KMS-11 (cell line): ENCODE results near the gene PTPRK.

Experiments
- H2AFZ ChIP-seq: fragments of 200-600 bp; sonication (generic); 2 replicates; pipeline ENCODE4 v1.6.1; 2016; ENCODE audit warnings: antibody characterized with exemption, mixed run types, low read depth
- H3K27ac ChIP-seq: fragments of 200-600 bp; sonication (generic); 2 replicates; pipeline ENCODE4 v1.6.1; 2016; ENCODE audit warnings: mild to moderate bottlenecking, mixed run types
- H3K27me3 ChIP-seq: fragments of 200-600 bp; sonication (generic); 2 replicates; pipeline ENCODE4 v1.6.1; 2017; ENCODE audit warnings: mild to moderate bottlenecking, low read depth, mixed run types, moderate library complexity; ENCODE audit not compliant: insufficient read depth
- H3K36me3 ChIP-seq: fragments of 200-600 bp; sonication (generic); 2 replicates; pipeline ENCODE4 v1.6.1; 2017; ENCODE audit warnings: mild to moderate bottlenecking, mixed run types; ENCODE audit not compliant: insufficient read depth
- H3K4me1 ChIP-seq: fragments of 200-600 bp; sonication (generic); 2 replicates; pipeline ENCODE4 v1.6.1; 2016; ENCODE audit warnings: mild to moderate bottlenecking, low read depth, mixed run types; ENCODE audit not compliant: poor library complexity, severe bottlenecking
- H3K4me2 ChIP-seq: fragments of 200-600 bp; sonication (generic); 2 replicates; pipeline ENCODE4 v1.7.0; 2016; ENCODE audit warnings: mild to moderate bottlenecking, mixed run types
- H3K4me3 ChIP-seq: fragments of 200-600 bp; sonication (generic); IDR thresholded peaks from 2 replicates; pipeline ENCODE4 v1.6.1; 2017; ENCODE audit warnings: low read depth, low read length, mixed read lengths; ENCODE audit not compliant: insufficient read depth
- H3K79me2 ChIP-seq: fragments of 200-600 bp; sonication (generic); 2 replicates; pipeline ENCODE4 v1.6.1; 2016; ENCODE audit warnings: low read depth, mixed run types; ENCODE audit not compliant: insufficient read depth
- H3K9ac ChIP-seq: fragments of 200-600 bp; sonication (generic); 2 replicates; pipeline ENCODE4 v1.6.1; 2016; ENCODE audit warnings: mild to moderate bottlenecking, mixed run types
- H4K20me1 ChIP-seq: fragments of 200-600 bp; sonication (generic); 2 replicates; pipeline ENCODE4 v1.6.1; 2016; ENCODE audit warnings: mild to moderate bottlenecking, mixed run types; ENCODE audit not compliant: insufficient read depth
- TF ChIP-seq, protein P1 (sequence below): fragments of 200-600 bp; sonication (generic); conservative IDR thresholded peaks from 2 replicates; pipeline ENCODE4 v1.6.1; 2017; ENCODE audit warnings: low read depth, mild to moderate bottlenecking, antibody characterized with exemption, low read length, moderate library complexity, mixed read lengths

The PTPRK gene

DNA sequence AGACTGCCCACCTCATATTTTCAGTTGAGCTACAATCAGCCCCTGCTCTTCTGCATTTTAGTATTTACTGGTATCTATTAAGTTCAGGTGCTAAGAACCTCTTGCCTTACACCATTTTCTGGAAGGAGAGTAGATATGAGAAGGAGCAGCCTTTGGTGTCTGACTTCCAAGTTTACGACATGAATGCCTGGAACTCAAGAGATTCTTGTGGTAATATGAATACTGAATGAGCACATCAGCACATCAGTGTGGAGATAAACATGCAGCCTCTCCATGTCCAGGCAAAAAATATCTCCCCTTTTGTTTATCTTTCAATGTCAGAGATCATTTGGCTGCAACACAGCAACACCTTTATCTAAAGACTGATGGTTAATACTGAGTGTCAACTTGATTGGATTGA lies 553.8 kb downstream of the PTPRK start:
- Histone ChIP-seq H3K27me3 (no peaks in the 10 kb centered on the region), H3K79me2 (no peaks in the 10 kb centered on the region), H2AFZ (no peak overlapping the region), H3K36me3 (no peaks in the 10 kb centered on the region), H3K4me2 (no peak overlapping the region), H3K27ac (no peak overlapping the region), H3K4me1 (no peaks in the 10 kb centered on the region), H4K20me1 (no peaks in the 10 kb centered on the region), H3K4me3 (no peak overlapping the region), H3K9ac (no peak overlapping the region)
- TF ChIP-seq, protein P1, sequence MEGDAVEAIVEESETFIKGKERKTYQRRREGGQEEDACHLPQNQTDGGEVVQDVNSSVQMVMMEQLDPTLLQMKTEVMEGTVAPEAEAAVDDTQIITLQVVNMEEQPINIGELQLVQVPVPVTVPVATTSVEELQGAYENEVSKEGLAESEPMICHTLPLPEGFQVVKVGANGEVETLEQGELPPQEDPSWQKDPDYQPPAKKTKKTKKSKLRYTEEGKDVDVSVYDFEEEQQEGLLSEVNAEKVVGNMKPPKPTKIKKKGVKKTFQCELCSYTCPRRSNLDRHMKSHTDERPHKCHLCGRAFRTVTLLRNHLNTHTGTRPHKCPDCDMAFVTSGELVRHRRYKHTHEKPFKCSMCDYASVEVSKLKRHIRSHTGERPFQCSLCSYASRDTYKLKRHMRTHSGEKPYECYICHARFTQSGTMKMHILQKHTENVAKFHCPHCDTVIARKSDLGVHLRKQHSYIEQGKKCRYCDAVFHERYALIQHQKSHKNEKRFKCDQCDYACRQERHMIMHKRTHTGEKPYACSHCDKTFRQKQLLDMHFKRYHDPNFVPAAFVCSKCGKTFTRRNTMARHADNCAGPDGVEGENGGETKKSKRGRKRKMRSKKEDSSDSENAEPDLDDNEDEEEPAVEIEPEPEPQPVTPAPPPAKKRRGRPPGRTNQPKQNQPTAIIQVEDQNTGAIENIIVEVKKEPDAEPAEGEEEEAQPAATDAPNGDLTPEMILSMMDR, result no peak

DNA sequence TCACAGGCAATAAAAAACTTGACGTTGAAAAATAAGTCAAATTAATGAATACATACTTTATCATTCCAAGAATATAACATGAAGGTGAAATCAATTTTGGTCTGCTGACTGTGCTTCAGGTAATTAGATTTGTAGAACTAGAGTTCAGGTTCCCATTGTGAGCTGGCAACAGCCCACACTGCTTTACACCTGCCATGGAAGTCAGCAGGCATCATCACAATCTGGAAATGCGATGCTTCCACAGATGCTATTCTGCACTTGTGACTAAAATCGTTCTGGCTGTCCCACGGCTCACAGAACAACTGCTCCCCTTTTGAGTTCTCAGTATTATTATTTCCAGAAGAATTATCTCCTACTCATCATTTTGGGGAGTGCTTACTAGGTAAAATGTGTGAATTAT lies 556.9 kb downstream of the PTPRK start:
- Histone ChIP-seq H3K27me3 (no peaks in the 10 kb centered on the region), H4K20me1 (no peaks in the 10 kb centered on the region)

GRCh38 chr6:127959869-127960268 lies 560.5 kb downstream of the PTPRK start:
- H2AFZ ChIP-seq, result no peak overlapping the region
- no peaks in the 10 kb centered on the region for H3K27me3 ChIP-seq
- H4K20me1 ChIP-seq, result no peaks in the 10 kb centered on the region

More for the DNA sequence above, 556.9 kb downstream of the PTPRK start:
- Histone ChIP-seq H3K9ac (no peak overlapping the region), H3K4me1 (no peaks in the 10 kb centered on the region), H3K4me2 (no peak overlapping the region), H3K79me2 (no peaks in the 10 kb centered on the region), H3K27ac (no peak overlapping the region), H2AFZ (no peak overlapping the region), H3K4me3 (no peak overlapping the region), H3K36me3 (no peaks in the 10 kb centered on the region)
- TF ChIP-seq, protein P1, result no peak

GRCh38 chr6:127956956-127957355 lies 563.4 kb downstream of the PTPRK start:
- no peak overlapping the region for H3K4me3 ChIP-seq
- no peak overlapping the region for H2AFZ ChIP-seq
- H3K36me3 ChIP-seq, result no peaks in the 10 kb centered on the region
- no peak overlapping the region for H3K27ac ChIP-seq
- H3K9ac ChIP-seq, result no peak overlapping the region
- no peaks in the 10 kb centered on the region for H3K79me2 ChIP-seq
- H3K4me2 ChIP-seq, result no peak overlapping the region
- no peaks in the 10 kb centered on the region for H4K20me1 ChIP-seq
- TF ChIP-seq, protein P1, result no peak
- H3K27me3 ChIP-seq, result no peaks in the 10 kb centered on the region
- H3K4me1 ChIP-seq, result no peaks in the 10 kb centered on the region

More at GRCh38 chr6:127959869-127960268, 560.5 kb downstream of the PTPRK start:
- Histone ChIP-seq H3K9ac (no peak overlapping the region), H3K4me2 (no peak overlapping the region), H3K4me1 (no peaks in the 10 kb centered on the region), H3K27ac (no peak overlapping the region), H3K36me3 (no peaks in the 10 kb centered on the region), H3K79me2 (no peaks in the 10 kb centered on the region), H3K4me3 (no peak overlapping the region)
- TF ChIP-seq, protein P1, result no peak
